ENCODE measurements around the gene PCDHGB1. TPM values are rescaled to one million over a fixed set of nuclear protein-coding genes. Genes with fewer than 3 reads are reported as not detected.

PCDHGB1 gene
- total RNA-seq, 2 donors from 2014 or later, result 3.9 to 6.5 TPM

- Histone ChIP-seq H3K36me3 (no peaks in the 10 kb centered on the region), H3K9me3 (no peaks in the 10 kb centered on the region), H3K4me3 (no peak overlapping the region), H3K27me3 (replicated peaks; ENCODE audit: insufficient read depth) (peaks cover 3% of the 10 kb centered on the region), H3K27ac (no peak overlapping the region), H3K4me1 (replicated peaks) (no peaks in the 10 kb centered on the region)
- no peak for DNase-seq (ENCODE audit: low spot score)
- 26% methylated on average over 22 of the region's 36 CpGs for WGBS
- TF ChIP-seq POLR2A (IDR thresholded peaks at IDR 0.05), result no peak
- intact Hi-C loops (cut with DNase I), result no loop called here
These were observed 1.7 kb downstream of the PCDHGB1 start for GRCh38 chr5:141351591-141351990.

GRCh38 chr5:141354900-141355469, 5.1 kb downstream of the PCDHGB1 start, which contains the start of gene PCDHGA4:
TSS of gene PCDHGA4 (plus strand) at chr5:141355021. CDS start at chr5:141355108, 87 bp downstream.
- DNase-seq (ENCODE audit: low spot score), result no peak
- peaks cover 3% of the 10 kb centered on the region for H3K27me3 ChIP-seq (replicated peaks; ENCODE audit: insufficient read depth)
- WGBS, result 18% methylated on average over 29 of the region's 29 CpGs
- TF ChIP-seq POLR2A (IDR thresholded peaks at IDR 0.05) (no peak), POLR2AphosphoS5 (IDR thresholded peaks at IDR 0.05) (no peak), CTCF (IDR thresholded peaks at IDR 0.05) (peak in 1 of 4 experiments; percentile 32)
- H3K4me3 ChIP-seq, result no peak within 1 kb of the TSS
- H3K27ac ChIP-seq, result no peak within 1 kb of the TSS
- no peaks in the 10 kb centered on the region for H3K9me3 ChIP-seq
- intact Hi-C loops (cut with DNase I), result no loop called here
- no peaks in the 10 kb centered on the region for H3K36me3 ChIP-seq
- no peaks in the 10 kb centered on the region for H3K4me1 ChIP-seq (replicated peaks)

- Histone ChIP-seq H3K9me3 (no peaks in the 10 kb centered on the region), H3K36me3 (no peaks in the 10 kb centered on the region), H3K4me3 (no peak overlapping the region), H3K27me3 (replicated peaks; ENCODE audit: insufficient read depth) (peaks cover 5% of the 10 kb centered on the region), H3K27ac (no peak overlapping the region), H3K4me1 (replicated peaks) (no peaks in the 10 kb centered on the region)
- no peak for DNase-seq (ENCODE audit: low spot score)
- intact Hi-C loops (cut with DNase I), result no loop called here
- no peak for TF ChIP-seq CTCF (IDR thresholded peaks at IDR 0.05)
- no peak for TF ChIP-seq POLR2A (IDR thresholded peaks at IDR 0.05)
- TF ChIP-seq POLR2AphosphoS5 (IDR thresholded peaks at IDR 0.05), result no peak
- WGBS, result 42% methylated on average over 24 of the region's 24 CpGs
These were observed 5.7 kb downstream of the PCDHGB1 start for GRCh38 chr5:141355641-141356040.

- Histone ChIP-seq H3K27ac (no peak overlapping the region), H3K9me3 (no peaks in the 10 kb centered on the region), H3K4me3 (no peak overlapping the region), H3K4me1 (replicated peaks) (no peaks in the 10 kb centered on the region), H3K27me3 (replicated peaks; ENCODE audit: insufficient read depth) (peaks cover 7% of the 10 kb centered on the region), H3K36me3 (no peaks in the 10 kb centered on the region)
- no peak for DNase-seq (ENCODE audit: low spot score)
- WGBS, result 73% methylated on average over 5 of the region's 5 CpGs
- TF ChIP-seq CTCF (IDR thresholded peaks at IDR 0.05) (no peak), POLR2AphosphoS5 (IDR thresholded peaks at IDR 0.05) (no peak), POLR2A (IDR thresholded peaks at IDR 0.05) (no peak)
- intact Hi-C loops (cut with DNase I), result no loop called here
These were observed 6.2 kb downstream of the PCDHGB1 start for GRCh38 chr5:141356133-141356532.

GRCh38 chr5:141356950-141357349, 7.1 kb downstream of the PCDHGB1 start:
- no peak overlapping the region for H3K27ac ChIP-seq
- peaks cover 11% of the 10 kb centered on the region for H3K27me3 ChIP-seq (replicated peaks; ENCODE audit: insufficient read depth)
- no peak overlapping the region for H3K4me3 ChIP-seq
- TF ChIP-seq POLR2AphosphoS5 (IDR thresholded peaks at IDR 0.05) (no peak), POLR2A (IDR thresholded peaks at IDR 0.05) (no peak), CTCF (IDR thresholded peaks at IDR 0.05) (no peak)
- intact Hi-C loops (cut with DNase I), result no loop called here
- H3K9me3 ChIP-seq, result no peaks in the 10 kb centered on the region
- 52% methylated on average over 5 of the region's 19 CpGs for WGBS
- H3K36me3 ChIP-seq, result no peaks in the 10 kb centered on the region
- no peaks in the 10 kb centered on the region for H3K4me1 ChIP-seq (replicated peaks)
- no peak for DNase-seq (ENCODE audit: low spot score)
